CD4-positive, alpha-beta T cell treated with Interleukin-4 for 4 hours (primary cell): ENCODE data around the gene SRCAP.
A peak's percentile ranks its signal among the peaks of the same experiment; 100 is the strongest.
"Not testable (repeated sequence)": the region's sequence is repeated elsewhere in the genome, so short reads cannot be mapped to it uniquely, and the experiment has no call there.

Experiments used
- DNase-seq: peaks from one replicate; pipeline ENCODE4 v3.0.0-alpha.2; 2020

SRCAP gene

GRCh38 chr16:30664616-30665109 lies 34.3 kb upstream of the SRCAP start:
- DNase-seq = no peak

DNA sequence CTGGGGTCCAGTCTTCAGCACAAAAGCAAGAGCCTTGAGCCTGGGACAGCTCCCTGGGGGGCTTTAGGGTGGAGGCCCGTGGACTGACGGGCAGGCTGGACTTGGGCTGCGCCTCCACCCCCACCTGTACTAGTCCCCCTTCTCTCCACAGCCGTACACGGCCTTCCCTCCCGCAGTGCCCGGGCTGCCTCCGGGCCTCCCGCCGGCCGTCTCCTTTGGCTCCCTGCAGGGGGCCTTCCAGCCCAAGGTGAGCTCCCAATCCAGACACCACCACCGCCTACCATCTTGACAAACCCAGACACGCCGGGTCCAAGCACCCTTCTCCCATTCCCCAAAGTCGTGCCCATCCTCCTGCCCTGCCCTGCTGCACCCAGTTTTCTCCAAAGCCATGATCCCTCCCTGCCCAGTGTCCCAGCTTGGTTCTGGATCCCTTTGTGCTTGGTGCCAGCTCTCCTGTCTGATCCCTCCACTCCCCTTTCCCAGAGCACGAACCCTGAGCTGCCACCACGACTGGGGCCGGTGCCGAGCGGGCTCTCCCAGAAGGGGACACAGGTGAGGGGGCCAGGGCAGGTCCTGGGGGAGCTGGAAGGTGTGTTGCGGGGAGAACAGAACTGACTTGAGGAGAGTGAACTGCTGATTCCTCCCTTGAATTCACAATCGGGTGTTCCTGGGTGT lies 33.7 kb upstream of the SRCAP start:
- no peak for DNase-seq

- DNase-seq = no peak
These were observed 33.2 kb upstream of the SRCAP start for GRCh38 chr16:30665830-30666190.

- no peak for DNase-seq
These were observed 32.3 kb upstream of the SRCAP start for GRCh38 chr16:30666681-30667080.

GRCh38 chr16:30667361-30667905 lies 31.5 kb upstream of the SRCAP start:
- no peak for DNase-seq

DNA sequence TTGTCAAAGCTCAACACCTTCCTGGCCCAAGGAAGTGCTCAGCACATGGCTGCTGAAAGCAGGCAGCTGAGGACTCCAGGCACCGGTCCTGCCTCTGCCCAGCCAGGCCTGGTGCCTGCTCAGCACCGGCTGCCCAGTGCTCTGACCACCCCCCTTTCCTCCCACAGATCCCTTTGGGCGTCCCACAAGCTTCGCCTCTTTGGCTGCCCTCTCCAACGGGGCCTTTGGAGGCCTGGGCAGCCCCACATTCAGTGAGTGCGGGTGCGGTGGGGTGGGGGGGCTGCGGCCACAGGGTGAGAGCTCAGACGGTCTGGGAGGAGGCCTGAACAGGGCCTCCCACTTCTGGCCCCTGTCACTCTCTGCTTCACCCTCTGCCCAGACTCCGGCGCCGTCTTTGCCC lies 30.6 kb upstream of the SRCAP start:
- no peak for DNase-seq

DNA sequence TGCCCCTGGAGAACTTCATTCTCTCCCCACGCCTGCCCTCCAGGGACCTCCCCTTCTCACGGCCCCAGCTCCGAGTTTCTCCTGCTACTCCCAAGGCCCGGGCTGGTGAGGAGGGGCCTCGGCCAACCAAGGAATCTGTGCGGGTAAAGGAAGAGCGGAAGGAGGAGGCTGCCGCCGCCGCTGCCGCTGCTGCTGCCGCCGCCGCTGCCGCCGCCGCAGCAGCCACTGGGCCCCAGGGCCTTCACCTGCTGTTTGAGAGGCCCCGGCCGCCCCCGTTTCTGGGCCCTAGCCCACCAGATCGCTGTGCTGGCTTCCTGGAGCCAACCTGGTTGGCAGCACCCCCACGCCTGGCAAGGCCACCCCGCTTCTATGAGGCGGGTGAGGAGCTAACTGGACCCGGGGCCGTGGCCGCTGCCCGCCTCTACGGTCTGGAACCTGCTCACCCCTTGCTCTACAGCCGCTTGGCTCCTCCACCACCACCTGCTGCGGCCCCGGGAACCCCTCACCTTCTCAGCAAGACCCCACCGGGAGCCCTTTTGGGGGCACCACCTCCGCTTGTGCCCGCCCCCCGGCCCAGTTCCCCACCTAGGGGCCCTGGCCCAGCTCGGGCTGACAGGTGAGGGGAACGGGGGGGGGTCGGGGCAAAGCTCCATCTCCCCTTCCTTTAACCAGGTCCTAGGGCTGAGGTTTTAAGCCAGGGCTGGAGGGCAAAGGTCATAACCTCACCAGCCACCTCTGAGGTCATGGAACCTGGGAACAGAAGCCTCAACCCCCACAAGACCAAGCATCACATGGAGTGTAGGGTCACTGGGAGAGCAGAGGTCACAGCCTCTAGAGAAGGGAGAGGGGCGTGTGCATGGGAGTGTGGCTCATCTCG lies 29.7 kb upstream of the SRCAP start:
- DNase-seq = no peak

DNA sequence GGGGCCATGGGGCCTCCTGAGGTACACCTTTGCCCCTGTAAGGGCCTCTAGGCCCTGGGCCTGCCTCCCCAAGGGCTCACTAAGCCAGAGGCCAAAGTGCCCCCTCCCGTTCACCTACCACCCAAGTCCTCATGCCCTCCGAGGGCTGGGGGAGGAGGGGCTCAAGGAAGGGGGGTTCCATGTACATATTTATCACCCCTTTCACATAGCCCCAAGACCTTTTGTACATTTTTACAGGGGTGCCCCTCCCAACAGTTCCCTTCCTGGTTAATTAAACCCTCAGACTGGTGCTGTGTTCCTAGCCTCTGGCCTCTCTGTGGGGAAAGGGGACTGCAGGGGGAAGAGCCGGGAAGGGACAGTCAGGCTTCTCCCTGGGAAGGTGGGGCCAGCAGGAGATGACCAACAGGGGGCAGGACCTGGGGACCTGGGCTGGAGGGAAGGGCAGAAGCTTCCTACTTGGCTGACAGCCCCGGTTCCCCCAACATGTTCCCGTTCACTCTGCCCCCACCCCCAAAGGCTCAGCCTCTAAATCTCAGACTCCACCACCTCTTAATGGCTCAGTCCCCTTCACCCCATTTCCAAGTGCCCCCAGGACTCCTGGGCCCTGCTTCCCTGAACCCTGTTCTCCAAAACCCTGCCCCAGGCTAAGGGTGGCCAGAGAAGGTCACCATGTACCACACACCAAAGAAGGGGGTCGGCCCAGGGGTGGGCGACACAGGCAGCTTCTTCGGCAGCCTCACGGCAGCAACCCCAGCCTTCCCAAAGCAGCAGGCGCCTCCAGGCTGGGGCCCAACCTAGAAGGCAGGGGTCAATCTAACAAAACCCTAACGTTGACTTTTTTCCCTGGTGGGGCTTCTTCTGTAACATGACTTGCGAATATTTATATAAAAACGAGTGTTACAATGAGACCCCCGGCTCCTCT lies 28.8 kb upstream of the SRCAP start:
- no peak for DNase-seq

DNA sequence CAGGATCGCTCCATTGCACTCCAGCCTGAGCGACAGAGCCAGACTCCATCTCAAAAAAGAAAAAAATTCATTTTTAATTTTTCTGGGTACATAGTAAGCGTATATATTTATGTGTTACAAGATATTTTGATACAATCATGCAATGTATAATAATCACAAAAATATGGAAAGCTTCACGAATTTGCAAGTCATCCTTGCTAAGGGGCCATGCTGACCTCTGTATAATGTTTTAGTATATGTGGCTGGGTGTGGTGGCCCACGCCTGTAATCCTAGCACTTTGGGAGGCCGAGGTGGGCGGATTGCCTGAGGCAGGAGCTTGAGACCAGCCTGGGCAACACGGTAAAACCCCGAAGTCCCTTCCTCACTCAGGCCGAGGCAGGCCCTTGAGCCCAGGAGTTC lies 23.8 kb upstream of the SRCAP start:
- no peak for DNase-seq

- DNase-seq = no peak
These were observed 20.9 kb upstream of the SRCAP start for GRCh38 chr16:30677931-30678585.

DNA sequence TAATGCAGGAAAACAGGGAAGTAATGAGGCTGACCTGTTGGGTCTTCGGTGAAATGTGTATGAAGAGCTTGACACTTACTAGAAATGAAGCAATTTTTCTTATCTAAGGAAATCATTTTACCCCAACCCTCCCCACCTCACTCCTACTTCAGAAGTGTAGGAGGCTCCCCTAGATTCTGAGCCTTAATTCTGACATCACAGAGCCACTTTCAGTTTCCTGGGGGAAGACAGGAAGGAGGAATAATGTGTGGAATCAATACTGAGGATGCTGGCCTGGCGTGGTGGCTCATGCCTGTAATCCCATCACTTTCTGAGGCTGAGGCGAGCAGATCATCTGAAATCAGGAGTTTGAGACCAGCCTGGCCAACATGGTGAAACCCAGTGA lies 20.4 kb upstream of the SRCAP start:
- DNase-seq = no peak

- no peak for DNase-seq
These were observed 18.6 kb upstream of the SRCAP start for GRCh38 chr16:30680326-30680725.

- DNase-seq = no peak
These were observed 10.3 kb upstream of the SRCAP start for GRCh38 chr16:30688701-30689100.

DNA sequence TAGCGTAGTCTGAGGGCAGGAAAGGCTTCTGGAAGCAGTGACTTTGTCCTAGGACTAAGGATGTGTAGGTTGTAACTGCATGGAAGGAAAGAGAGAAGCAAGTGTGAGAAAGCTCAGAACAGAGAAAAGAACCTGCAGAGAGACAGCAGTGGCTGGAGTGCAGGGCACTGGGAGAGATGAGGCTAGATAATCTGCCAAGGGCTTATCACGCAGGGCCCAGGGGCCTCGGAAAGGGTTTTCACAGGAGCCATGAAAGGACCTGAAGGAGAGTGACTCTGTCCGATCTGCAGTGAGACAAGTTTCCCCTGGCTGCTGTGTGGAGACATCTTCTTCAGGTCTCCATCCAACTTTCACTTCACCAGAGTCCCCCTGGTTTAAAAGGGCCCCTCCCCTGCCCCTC lies 7.1 kb upstream of the SRCAP start:
- DNase-seq = no peak

GRCh38 chr16:30692396-30693064 lies 6.4 kb upstream of the SRCAP start:
- DNase-seq = no peak

GRCh38 chr16:30694926-30695693 lies 3.9 kb upstream of the SRCAP start:
- DNase-seq = no peak

DNA sequence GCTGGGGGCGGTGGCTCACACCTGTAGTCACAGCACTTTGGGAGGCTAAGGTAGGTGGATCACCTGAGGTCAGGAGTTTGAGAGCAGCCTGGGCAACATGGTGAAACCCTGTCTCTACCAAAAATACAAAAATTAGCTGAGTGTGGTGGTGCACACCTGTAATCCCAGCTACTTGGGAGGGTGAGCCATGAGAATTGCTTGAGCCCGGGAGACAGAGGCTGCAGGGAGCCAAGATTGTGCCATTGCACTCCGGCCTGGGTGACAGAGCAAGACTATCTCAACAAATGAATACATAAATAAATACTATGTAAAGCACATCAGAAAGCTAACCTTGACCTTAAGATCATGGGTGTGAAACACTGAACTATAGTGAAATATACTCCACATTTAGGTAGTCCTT lies 2.3 kb upstream of the SRCAP start:
- not testable (repeated sequence) for DNase-seq

DNA sequence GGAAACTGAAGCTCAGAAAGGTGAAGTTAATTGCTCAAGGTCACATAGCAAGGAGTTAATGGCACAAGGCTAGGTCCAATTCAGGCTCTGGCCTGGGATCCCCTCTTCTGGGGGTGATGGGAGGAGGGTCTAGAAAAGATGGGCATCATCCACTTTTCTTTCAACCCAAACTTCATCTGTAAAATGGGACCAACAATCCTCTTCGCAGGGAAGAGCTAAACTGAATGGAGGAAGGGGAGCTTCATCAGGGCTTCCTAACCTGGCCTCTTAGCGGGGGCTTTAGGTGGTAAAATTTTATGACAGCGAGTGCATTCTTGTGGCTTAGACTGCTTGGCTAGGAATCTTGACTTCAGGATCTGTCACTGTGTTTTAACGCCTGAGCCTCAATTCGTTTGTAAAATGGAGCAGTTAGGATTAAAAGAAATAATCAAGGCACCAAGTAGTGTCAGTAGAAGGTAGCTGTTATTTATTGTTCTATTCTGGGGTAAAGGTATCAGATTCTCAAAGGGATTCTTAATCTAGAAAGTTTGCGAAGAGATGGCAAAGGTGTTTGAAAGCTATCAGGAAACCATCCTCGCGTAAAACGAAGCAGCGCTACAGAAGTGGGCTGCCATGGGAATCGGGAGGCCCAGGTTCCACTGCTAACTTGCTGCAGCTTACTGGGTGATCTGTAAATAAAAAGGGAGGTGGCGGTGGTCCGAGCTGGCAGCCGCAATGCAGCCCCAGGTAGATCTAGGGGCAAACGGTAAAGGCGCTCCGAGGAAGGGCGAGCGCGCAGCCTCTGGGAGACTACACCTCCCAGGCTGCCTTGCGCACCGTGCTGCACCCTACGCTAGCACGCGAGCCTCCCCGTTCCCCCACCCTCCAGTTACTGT lies 1.5 kb upstream of the SRCAP start:
- DNase-seq = no peak

DNA sequence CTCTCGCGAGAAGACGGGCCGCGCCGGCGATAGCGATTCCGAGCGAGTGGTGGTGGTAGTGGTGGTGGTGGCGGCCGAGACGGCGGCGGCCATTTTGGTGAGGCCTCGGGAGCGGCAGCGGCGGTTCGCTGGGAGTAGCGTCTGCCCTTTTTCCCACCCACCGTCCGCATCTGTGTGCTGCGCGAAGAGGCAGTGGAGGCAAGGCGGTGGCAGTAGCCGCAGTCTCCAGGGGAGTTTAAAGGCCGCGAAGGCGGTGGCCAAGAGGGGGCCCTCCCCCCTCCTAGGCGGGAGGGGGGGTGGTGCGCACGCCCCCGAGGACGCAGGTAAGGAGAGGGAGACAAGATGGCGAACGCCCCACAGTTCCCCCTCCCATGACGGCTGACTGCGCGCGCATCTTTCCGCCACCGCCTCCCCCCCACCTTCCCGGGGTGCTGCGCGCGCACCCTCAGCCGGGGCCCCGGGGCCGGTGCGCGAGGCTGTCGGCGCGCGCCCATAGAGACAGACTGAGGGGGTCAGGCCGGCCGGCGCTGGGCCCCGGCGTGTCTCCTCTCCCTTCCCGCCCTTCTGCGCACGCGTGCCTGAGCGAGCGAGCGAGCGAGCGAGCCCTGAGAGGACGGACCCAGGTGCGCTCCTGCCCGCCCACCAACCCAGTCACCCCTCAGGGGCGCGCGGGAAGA lies 694 bp upstream of the SRCAP start:
- DNase-seq = peak; percentile 99
